Stomach (tissue), 9 donors: ENCODE measurements around the gene ZNF783. TPM values are rescaled to one million over a fixed set of nuclear protein-coding genes. Genes with fewer than 3 reads are reported as not detected.

ENCODE experiments used
- DNase-seq, 2 donors: peaks; one replicate each; pipeline versions ENCODE4 v3.0.0 to v3.0.0-alpha.2; 2013 to 2019
- H3K27ac ChIP-seq, 5 donors: fragments of 200-600 bp in 4 of 5; sonication (generic) in 4 of 5; one replicate each; pipeline ENCODE4 v1.5.1; 2013 to 2019; ENCODE audit warnings: mild to moderate bottlenecking in 1 of 5, moderate library complexity in 1 of 5
- H3K27me3 ChIP-seq, 3 donors: fragments of 200-600 bp; sonication (generic); one replicate each; pipeline ENCODE4 v1.5.1; 2017 to 2019; ENCODE audit warnings: mixed run types in 1 of 3
- H3K36me3 ChIP-seq, 4 donors: fragments of 200-600 bp; sonication (generic); 1 replicate in 3 of 4; 2 replicates in 1 of 4; pipeline ENCODE4 v1.5.1; 2016 to 2019
- H3K4me1 ChIP-seq, 4 donors: fragments of 200-600 bp; sonication (generic); one replicate each; pipeline ENCODE4 v1.5.1; 2016 to 2019
- H3K4me3 ChIP-seq, 4 donors: fragments of 200-600 bp; sonication (generic) in 3 of 4; one replicate each; pipeline ENCODE4 v1.5.1; 2016 to 2019; ENCODE audit warnings: mild to moderate bottlenecking in 1 of 4
- H3K9me3 ChIP-seq, 4 donors: fragments of 200-600 bp; sonication (generic); one replicate each; pipeline ENCODE4 v1.5.1; 2016 to 2019
- EP300 ChIP-seq: sonication (generic); formaldehyde crosslinking; IDR thresholded peaks from one replicate; pipeline ENCODE4 v1.6.1; 2017; ENCODE audit warnings: antibody characterized with exemption
- POLR2A ChIP-seq, 4 donors: fragments of 450-650 bp; IDR thresholded peaks; one replicate each; pipeline ENCODE4 v1.6.1; 2016; ENCODE audit warnings: antibody characterized with exemption in 4 of 4, control low read depth in 2 of 4, mild to moderate bottlenecking in 1 of 4, moderate library complexity in 1 of 4
- POLR2AphosphoS5 ChIP-seq, 3 donors: sonication (generic); formaldehyde crosslinking; IDR thresholded peaks; one replicate each; pipeline ENCODE4 v1.6.1; 2016; ENCODE audit warnings: antibody characterized with exemption in 3 of 3
- WGBS, 5 donors: extraction: QIAGEN DNeasy Blood & Tissue Kit in 3 of 5; methylation state at CpG; one replicate each; pipeline versions ENCODE4 v1.1.5 to v1.1.7; 2013 to 2018; 5-methylcytosine and 5-hydroxymethylcytosine counted together
- intact Hi-C: fragments of 100-400 bp; cut with DNase I; formaldehyde crosslinking; loops from one replicate; pipeline ENCODE4 v1.15.1; 2023; ENCODE audit warnings: low total_unique reads
- polyA plus RNA-seq, 3 donors: library from polyadenylated mRNA; stranded (reverse); fragments of 200-250 nt; gene quantifications; one replicate each; pipeline ENCODE4 v1.2.3, GENCODE V29; 2013
- total RNA-seq, 5 donors: library from RNA; depleted of rRNA; stranded (reverse); fragments of >200 nt; gene quantifications; one replicate each; pipeline versions ENCODE4 v1.1.0 to v1.2.3, GENCODE V29; 2014 to 2016
- TF ChIP-seq, protein P1 (sequence below), 7 experiments: fragments of 450-650 bp in 4 of 7; fragments of 200-600 bp in 3 of 7; sonication (generic) in 3 of 7; IDR thresholded peaks; one replicate each; pipeline ENCODE4 v1.5.1; 2016 to 2019; ENCODE audit warnings: antibody characterized with exemption in 7 of 7, control low read depth in 2 of 7, mild to moderate bottlenecking in 1 of 7
- donor health status: healthy with polysubstance abuse.
- donor health status: Bipolar disorder and iron deficiency.
- donor health status: healthy.

The ZNF783 gene
- total and polyA plus RNA-seq, 8 donors, result 3.7 to 31.2 (median 9.5) TPM

DNA sequence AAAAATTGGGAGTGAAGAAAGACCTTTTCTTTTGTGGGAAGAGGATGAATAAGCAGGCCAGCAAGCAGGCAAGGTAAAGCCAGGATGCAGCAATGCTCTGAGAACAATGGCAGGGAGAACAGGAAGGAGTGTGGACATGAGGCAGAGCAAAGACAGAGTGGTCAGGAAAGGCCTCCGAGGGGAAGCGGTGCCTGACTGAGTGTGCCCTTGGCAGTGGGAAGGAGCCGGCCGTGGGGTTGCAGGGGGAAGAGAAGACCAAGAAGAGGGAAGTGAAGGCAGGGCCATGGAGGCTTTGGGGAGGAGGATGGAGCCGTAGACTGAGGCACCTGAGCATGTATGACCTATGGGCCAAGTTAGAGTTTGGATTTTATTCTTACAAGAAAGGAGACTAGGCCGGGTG is 44.4 kb upstream of the ZNF783 start:
- no peak for DNase-seq
- H3K9me3 ChIP-seq, result no peaks in the 10 kb centered on the region
- WGBS, 5 donors, result 87 to 97% (median 93%) methylated on average over 6 of the region's 6 CpGs
- no peaks in the 10 kb centered on the region for H3K27me3 ChIP-seq
- TF ChIP-seq EP300 (no peak), POLR2A (IDR thresholded peaks at IDR 0.05) (no peak), POLR2AphosphoS5 (IDR thresholded peaks at IDR 0.05) (no peak)
- TF ChIP-seq, protein P1, sequence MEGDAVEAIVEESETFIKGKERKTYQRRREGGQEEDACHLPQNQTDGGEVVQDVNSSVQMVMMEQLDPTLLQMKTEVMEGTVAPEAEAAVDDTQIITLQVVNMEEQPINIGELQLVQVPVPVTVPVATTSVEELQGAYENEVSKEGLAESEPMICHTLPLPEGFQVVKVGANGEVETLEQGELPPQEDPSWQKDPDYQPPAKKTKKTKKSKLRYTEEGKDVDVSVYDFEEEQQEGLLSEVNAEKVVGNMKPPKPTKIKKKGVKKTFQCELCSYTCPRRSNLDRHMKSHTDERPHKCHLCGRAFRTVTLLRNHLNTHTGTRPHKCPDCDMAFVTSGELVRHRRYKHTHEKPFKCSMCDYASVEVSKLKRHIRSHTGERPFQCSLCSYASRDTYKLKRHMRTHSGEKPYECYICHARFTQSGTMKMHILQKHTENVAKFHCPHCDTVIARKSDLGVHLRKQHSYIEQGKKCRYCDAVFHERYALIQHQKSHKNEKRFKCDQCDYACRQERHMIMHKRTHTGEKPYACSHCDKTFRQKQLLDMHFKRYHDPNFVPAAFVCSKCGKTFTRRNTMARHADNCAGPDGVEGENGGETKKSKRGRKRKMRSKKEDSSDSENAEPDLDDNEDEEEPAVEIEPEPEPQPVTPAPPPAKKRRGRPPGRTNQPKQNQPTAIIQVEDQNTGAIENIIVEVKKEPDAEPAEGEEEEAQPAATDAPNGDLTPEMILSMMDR (IDR thresholded peaks at IDR 0.05), result no peak
- H3K27ac ChIP-seq, result no peak overlapping the region
- peaks cover 69 to 100% (median 100%) of the 10 kb centered on the region in 4 donors for H3K36me3 ChIP-seq
- H3K4me3 ChIP-seq, result no peak overlapping the region
- H3K4me1 ChIP-seq, result no peaks in the 10 kb centered on the region
- intact Hi-C loops, result no loop called here

- TF ChIP-seq POLR2AphosphoS5 (IDR thresholded peaks at IDR 0.05), result no peak
- TF ChIP-seq, protein P1 (IDR thresholded peaks at IDR 0.05), result no peak
- no peak for TF ChIP-seq EP300
- no peak for TF ChIP-seq POLR2A (IDR thresholded peaks at IDR 0.05)
- no peak for DNase-seq
- WGBS, 5 donors, result 82 to 92% (median 90%) methylated on average over 10 of the region's 10 CpGs
- Histone ChIP-seq H3K36me3 (peaks cover 62 to 100% (median 100%) of the 10 kb centered on the region in 4 donors), H3K9me3 (no peaks in the 10 kb centered on the region), H3K27me3 (no peaks in the 10 kb centered on the region), H3K4me1 (no peaks in the 10 kb centered on the region), H3K4me3 (no peak overlapping the region), H3K27ac (no peak overlapping the region)
- intact Hi-C loops, result no loop called here
These were observed 43.3 kb upstream of the ZNF783 start for GRCh38 chr7:149218469-149219420.

DNA sequence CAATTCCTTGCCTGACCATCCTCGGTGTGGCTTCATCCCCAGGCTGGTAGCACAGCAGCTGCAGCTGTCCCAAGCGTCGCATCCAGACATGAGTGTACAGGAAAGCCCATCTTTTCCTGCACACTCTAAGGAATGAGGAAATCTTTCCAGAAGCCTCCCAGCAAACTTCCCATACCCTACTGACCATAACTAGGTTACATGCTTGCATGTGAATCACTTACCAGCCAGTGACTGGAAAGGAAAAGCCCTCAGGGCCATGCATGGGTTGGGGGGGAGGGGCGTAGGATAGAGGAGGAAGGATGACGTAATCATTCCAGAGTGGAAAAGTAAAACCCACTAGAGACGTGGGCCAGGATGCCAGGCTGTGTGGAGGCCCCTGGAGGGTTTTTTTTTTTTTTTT is 41.5 kb upstream of the ZNF783 start:
- no peak for DNase-seq
- Histone ChIP-seq H3K4me3 (no peak overlapping the region), H3K9me3 (no peaks in the 10 kb centered on the region), H3K4me1 (no peaks in the 10 kb centered on the region), H3K27ac (no peak overlapping the region), H3K36me3 (peaks cover 65 to 100% (median 100%) of the 10 kb centered on the region in 4 donors), H3K27me3 (no peaks in the 10 kb centered on the region)
- 77 to 86% (median 79%) methylated on average over 6 of the region's 6 CpGs for WGBS, 5 donors
- TF ChIP-seq POLR2AphosphoS5 (IDR thresholded peaks at IDR 0.05) (no peak), EP300 (no peak), POLR2A (IDR thresholded peaks at IDR 0.05) (no peak)
- TF ChIP-seq, protein P1 (IDR thresholded peaks at IDR 0.05), result no peak
- intact Hi-C loops, result no loop called here

GRCh38 chr7:149223176-149223575 is 38.8 kb upstream of the ZNF783 start:
- DNase-seq, result no peak
- Histone ChIP-seq H3K9me3 (no peaks in the 10 kb centered on the region), H3K36me3 (peaks cover 53 to 80% (median 78%) of the 10 kb centered on the region in 4 donors), H3K27me3 (no peaks in the 10 kb centered on the region), H3K4me3 (no peak overlapping the region), H3K4me1 (no peaks in the 10 kb centered on the region), H3K27ac (no peak overlapping the region)
- intact Hi-C loops, result no loop called here
- TF ChIP-seq EP300 (no peak), POLR2A (IDR thresholded peaks at IDR 0.05) (no peak), POLR2AphosphoS5 (IDR thresholded peaks at IDR 0.05) (no peak)
- TF ChIP-seq, protein P1 (IDR thresholded peaks at IDR 0.05), result no peak
- 92 to 99% (median 97%) methylated on average over 8 of the region's 8 CpGs for WGBS, 5 donors
